Panc1 (cell line): ENCODE measurements around the gene F11R. TPM values are rescaled to one million over a fixed set of nuclear protein-coding genes. Genes with fewer than 3 reads are reported as not detected.
"Not testable (repeated sequence)": the region's sequence is repeated elsewhere in the genome, so short reads cannot be mapped to it uniquely, and the experiment has no call there.

Source experiments
- ATAC-seq: fragments of 200-7000 bp; cut with Tn5 transposase; 2 replicates; pipeline ENCODE4 v1.9.1; 2020; ENCODE audit warnings: mild to moderate bottlenecking, moderate library complexity
- BruUV-seq: library from RNA; stranded (reverse); fragments of 400-500 nt; replicated peaks from 2 replicates; lab custom pipeline; 2021; lab: Mats Ljungman, UMichigan
- CTCF ChIA-PET: fragments of 300-600 bp; sonication (Branson Sonifier 250); formaldehyde crosslinking; loops from one replicate; lab custom pipeline; 2022; ENCODE audit warnings: antibody characterized with exemption; lab: Charles Lee
- POLR2A ChIA-PET: fragments of 300-600 bp; sonication (Branson Sonifier 250); formaldehyde crosslinking; loops from one replicate; lab custom pipeline; 2022; ENCODE audit warnings: antibody characterized with exemption; lab: Charles Lee
- DNase-seq: peaks from one replicate; pipeline ENCODE4 v3.0.0-alpha.2; 2010; ENCODE audit warnings: low read depth, low spot score
- H3K27ac ChIP-seq: 2 replicates; pipeline ENCODE4 v1.5.1; 2011; ENCODE audit warnings: mild to moderate bottlenecking, low read length, inconsistent platforms
- H3K27me3 ChIP-seq: fragments of 200-500 bp; sonication (Bioruptor generic); 2 replicates; pipeline ENCODE4 v1.6.0; 2014; ENCODE audit warnings: low read length, inconsistent platforms; ENCODE audit not compliant: control insufficient read depth, insufficient read depth
- H3K36me3 ChIP-seq: fragments of 200-500 bp; sonication (Bioruptor generic); 2 replicates; pipeline ENCODE4 v1.5.1; 2014; ENCODE audit warnings: inconsistent platforms, mild to moderate bottlenecking, low read length, moderate library complexity; ENCODE audit not compliant: control insufficient read depth, insufficient read depth
- H3K4me1 ChIP-seq: 2 replicates; pipeline ENCODE4 v1.5.1; 2011; ENCODE audit warnings: inconsistent platforms, mild to moderate bottlenecking, low read length, moderate library complexity; ENCODE audit not compliant: control insufficient read depth, insufficient read depth
- H3K4me3 ChIP-seq, 2 experiments: 2 replicates each; pipeline ENCODE4 v1.5.1; 2011 to 2012; ENCODE audit warnings: low read depth in 2 of 2, low read length in 2 of 2, mild to moderate bottlenecking in 2 of 2, inconsistent platforms in 1 of 2, moderate library complexity in 1 of 2
- H3K9me3 ChIP-seq: fragments of 200-500 bp; sonication (Bioruptor generic); 2 replicates; pipeline ENCODE4 v1.5.1; 2014; ENCODE audit warnings: low read depth, mild to moderate bottlenecking, inconsistent platforms, low read length, moderate library complexity; ENCODE audit not compliant: control insufficient read depth, insufficient read depth
- in situ Hi-C: cut with HindIII; loops from 2 replicates; pipeline ENCODE4 v1.10.0; 2016; ENCODE audit warnings: low sequenced_read_pairs, low pct_unique_long_range_greater_than_20kb
- intact Hi-C: fragments of 100-400 bp; cut with micrococcal nuclease; formaldehyde crosslinking; loops from one replicate; pipeline ENCODE4 v1.10.0; 2022; ENCODE audit not compliant: unreplicated experiment
- total RNA-seq: library from RNA; stranded (reverse); gene quantifications from one replicate; pipeline ENCODE4 v1.2.1, GENCODE V29; 2021; ENCODE audit not compliant: unreplicated experiment

F11R gene
- total RNA-seq, 1 experiment from 2014 or later = 63.0 TPM

GRCh38 chr1:160949216-160949880 is 71.6 kb downstream of the F11R start:
- DNase-seq, ATAC-seq, H3K27me3 ChIP-seq, BruUV-seq, H3K4me1 ChIP-seq, H3K4me3 ChIP-seq, H3K36me3 ChIP-seq, H3K27ac ChIP-seq, in situ Hi-C loops, CTCF ChIA-PET, H3K9me3 ChIP-seq, intact Hi-C loops, POLR2A ChIA-PET: not testable (repeated sequence)

- ATAC-seq, in situ Hi-C loops, intact Hi-C loops, H3K4me3 ChIP-seq, POLR2A ChIA-PET, H3K4me1 ChIP-seq, H3K36me3 ChIP-seq, H3K9me3 ChIP-seq, CTCF ChIA-PET, H3K27me3 ChIP-seq, DNase-seq, BruUV-seq, H3K27ac ChIP-seq: not testable (repeated sequence)
Measured at GRCh38 chr1:160947174-160947759, 73.7 kb downstream of the F11R start.

GRCh38 chr1:160945881-160946280 is 75.1 kb downstream of the F11R start:
- H3K4me3 ChIP-seq, DNase-seq, H3K9me3 ChIP-seq, H3K36me3 ChIP-seq, H3K27ac ChIP-seq, H3K4me1 ChIP-seq, ATAC-seq, BruUV-seq, intact Hi-C loops, H3K27me3 ChIP-seq, in situ Hi-C loops: not testable (repeated sequence)
- POLR2A ChIA-PET = interaction anchor here (0.6 kb wide), 1 partner anchor 231 kb away, joined by 4 read pairs; no protein-coding TSS in a partner anchor
- CTCF ChIA-PET = interaction anchor here (0.6 kb wide), 1 partner anchor 218 kb away, joined by 3 read pairs; no protein-coding TSS in a partner anchor

Other genes starting within 250 kb of the F11R start
- gene LY9, start 225.0 kb downstream of the F11R start, total RNA-seq = 0.10 TPM
- not detected for gene CD244, start 158.3 kb downstream of the F11R start, total RNA-seq
- gene ITLN1, start 136.0 kb downstream of the F11R start, total RNA-seq = not detected
- gene ITLN2, start 66.3 kb downstream of the F11R start, total RNA-seq = not detected
- 20.1 TPM for gene TSTD1, start 17.8 kb upstream of the F11R start, total RNA-seq
- gene USF1, start 24.8 kb upstream of the F11R start, total RNA-seq = 57.7 TPM
- 0.36 TPM for gene ARHGAP30, start 48.7 kb upstream of the F11R start, total RNA-seq
- gene NECTIN4, start 68.4 kb upstream of the F11R start, total RNA-seq = not detected
- gene KLHDC9, start 77.2 kb upstream of the F11R start, total RNA-seq = 7.6 TPM
- 98.6 TPM for gene PFDN2, start 96.9 kb upstream of the F11R start, total RNA-seq
- 31.3 TPM for gene NIT1, start 97.0 kb upstream of the F11R start, total RNA-seq
- 42.5 TPM for gene DEDD, start 111.5 kb upstream of the F11R start, total RNA-seq
- 127 TPM for gene UFC1, start 132.8 kb upstream of the F11R start, total RNA-seq
- gene USP21, start 138.3 kb upstream of the F11R start, total RNA-seq = 41.9 TPM
- gene PPOX, start 145.3 kb upstream of the F11R start, total RNA-seq = 20.6 TPM
- gene B4GALT3, start 156.4 kb upstream of the F11R start, total RNA-seq = 28.6 TPM
- 0.26 TPM for gene ADAMTS4, start 177.9 kb upstream of the F11R start, total RNA-seq
- 94.9 TPM for gene NDUFS2, start 181.2 kb upstream of the F11R start, total RNA-seq
- gene FCER1G, start 194.1 kb upstream of the F11R start, total RNA-seq = 0.77 TPM
- gene APOA2, start 202.5 kb upstream of the F11R start, total RNA-seq = 1.4 TPM
- 9.2 TPM for gene TOMM40L, start 204.9 kb upstream of the F11R start, total RNA-seq
- not detected for gene NR1I3, start 217.1 kb upstream of the F11R start, total RNA-seq
- gene PCP4L1, start 237.6 kb upstream of the F11R start, total RNA-seq = not detected